GM18517 (cell line): ENCODE results near the gene CCL2.
"Not testable (repeated sequence)": the region's sequence is repeated elsewhere in the genome, so short reads cannot be mapped to it uniquely, and the experiment has no call there.

ENCODE experiments used
- ATAC-seq: cut with Tn5 transposase; IDR thresholded peaks from one replicate; pipeline ENCODE4 v1.9.1; 2021; ENCODE audit warnings: mild to moderate bottlenecking, moderate library complexity; ENCODE audit not compliant: unreplicated experiment

The CCL2 gene

GRCh38 chr17:34254651-34255380 lies at the start of gene CCL2:
Gene CCL2, plus strand, starts transcription at chr17:34255285. Its CDS starts 65 bp downstream, at chr17:34255350.
- ATAC-seq: no peak

DNA sequence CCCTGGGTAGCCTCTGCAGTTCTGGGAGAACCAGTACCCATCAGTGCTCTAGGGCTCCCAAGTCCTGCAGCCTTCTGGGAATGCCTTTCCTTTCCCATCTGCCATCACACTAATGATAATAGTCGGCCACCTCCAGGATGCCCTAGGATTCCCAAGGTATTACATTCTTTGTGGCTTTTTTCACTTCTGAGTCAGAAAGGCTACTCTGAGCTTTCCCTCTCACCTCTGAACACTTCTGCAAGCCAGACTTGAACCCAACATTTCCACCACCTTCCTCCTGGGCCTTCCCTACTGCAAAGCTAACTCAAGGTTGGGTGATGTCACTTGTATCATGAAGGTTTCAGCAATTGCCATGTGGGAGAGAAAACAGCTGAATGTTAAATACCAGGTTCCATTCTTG lies 49.7 kb upstream of the CCL2 start:
- no peak for ATAC-seq

DNA sequence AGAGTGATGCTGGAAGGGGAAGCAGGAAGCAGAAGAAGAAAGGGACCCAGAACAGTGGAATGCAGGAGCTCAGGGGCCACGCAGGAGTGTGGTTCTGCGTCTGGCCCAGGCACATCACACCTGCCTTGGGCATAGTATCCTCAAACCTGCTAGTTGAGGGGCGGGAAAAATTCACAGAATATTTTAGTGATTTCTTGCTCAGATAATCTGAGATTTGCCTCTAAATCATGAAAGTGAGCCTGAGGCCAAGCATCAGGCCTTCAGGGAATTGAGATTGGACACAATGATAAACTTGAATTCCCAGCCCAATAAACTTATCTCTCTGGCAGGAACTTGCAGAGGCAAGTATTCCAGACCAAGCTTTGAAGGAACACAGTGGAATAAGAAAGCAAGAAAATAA lies 48.5 kb upstream of the CCL2 start:
- ATAC-seq: no peak

DNA sequence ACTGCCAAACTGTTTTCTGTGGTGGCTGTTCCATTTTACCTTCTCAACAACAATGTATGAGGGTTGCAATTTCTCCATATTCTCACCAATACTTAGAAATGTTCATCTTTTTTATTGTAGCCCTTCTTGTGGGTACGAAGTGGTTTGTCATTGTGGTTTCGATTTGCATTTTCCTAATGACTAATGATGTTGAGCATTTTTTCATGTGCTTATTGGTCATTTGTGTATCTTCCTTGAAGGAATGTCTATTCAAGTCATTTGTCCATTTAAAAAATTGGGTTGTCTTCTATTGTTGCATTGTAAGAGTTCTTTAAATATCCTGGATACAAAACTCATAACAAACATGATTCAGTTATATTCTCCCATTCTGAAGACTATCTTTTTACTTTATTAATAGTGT lies 47.5 kb upstream of the CCL2 start:
- no peak for ATAC-seq

DNA sequence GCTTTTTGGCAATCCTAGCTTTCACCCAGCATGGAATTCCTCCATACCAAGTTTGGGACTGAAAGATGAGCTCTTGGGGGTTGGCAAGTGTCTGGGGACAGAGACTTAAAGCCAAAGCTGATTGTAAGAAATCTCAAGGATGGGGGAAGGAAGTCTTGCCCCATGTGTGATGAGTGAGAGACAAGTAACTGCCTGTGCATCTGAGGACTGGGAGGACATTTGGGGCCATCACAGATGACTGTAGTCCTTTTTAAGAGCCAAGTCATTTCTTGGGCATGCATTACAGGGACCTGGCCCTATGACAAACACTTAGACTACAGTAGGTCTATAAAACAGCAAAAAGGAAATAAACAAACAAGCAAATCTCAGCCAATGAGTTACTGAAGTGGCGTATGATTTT lies 36.3 kb upstream of the CCL2 start:
- no peak for ATAC-seq

GRCh38 chr17:34219405-34219804 lies 35.7 kb upstream of the CCL2 start:
- no peak for ATAC-seq

GRCh38 chr17:34220045-34220751 lies 34.9 kb upstream of the CCL2 start:
- ATAC-seq: no peak

GRCh38 chr17:34220752-34221395 lies 34.2 kb upstream of the CCL2 start:
- ATAC-seq: no peak

DNA sequence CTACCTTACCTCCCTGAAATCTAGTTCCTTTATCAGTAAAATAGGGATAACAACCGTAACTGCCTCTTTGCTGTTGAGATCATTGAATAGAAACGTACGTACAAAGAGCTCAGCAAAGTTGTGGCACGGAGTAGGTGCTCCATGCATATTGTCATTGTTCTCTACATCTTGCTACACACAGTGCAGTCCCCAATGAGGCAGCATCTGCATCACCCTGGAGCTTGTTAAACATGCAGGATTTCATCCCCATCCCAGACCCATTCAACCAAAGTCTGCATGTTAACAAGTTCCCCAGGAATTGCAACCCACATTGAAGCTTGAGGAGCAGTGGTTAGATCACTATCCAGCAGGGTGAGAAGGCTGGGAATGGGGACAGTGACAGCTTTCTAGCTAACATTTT lies 33.7 kb upstream of the CCL2 start:
- ATAC-seq: no peak

DNA sequence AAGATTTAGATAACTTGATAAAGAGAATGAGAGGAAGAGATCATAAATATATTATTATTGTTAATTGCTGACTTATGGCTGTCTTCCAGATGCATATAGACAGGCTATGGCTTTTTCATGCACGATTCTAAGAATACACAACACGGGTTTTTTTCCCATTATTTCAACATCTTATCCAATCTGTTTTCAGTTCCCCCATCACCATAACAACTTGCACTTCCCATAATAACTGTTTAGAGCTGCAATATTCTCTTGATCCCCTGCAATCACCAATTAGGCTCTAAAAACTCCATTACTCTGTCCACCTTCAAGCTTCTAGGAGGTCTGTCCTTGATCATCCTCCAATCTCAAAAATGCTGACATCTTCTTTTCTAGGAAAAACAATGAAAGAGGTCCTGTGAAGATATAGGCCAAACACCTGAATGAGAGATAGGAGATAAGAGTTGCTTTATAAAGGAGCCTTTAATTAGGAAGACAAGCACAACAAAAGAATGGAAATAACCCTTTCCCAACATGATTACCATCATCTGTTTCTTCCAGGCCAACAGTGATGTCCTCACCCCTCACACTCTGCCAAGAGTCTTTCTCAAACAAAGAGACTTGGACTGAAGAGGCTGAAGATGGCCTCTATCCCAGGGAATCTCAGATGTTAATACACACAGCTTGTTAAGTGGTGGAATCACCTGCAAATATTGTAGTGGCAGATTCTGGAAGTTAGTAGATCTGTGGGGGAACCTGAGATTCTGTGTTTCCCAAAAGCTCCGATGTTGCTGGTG lies 32.2 kb upstream of the CCL2 start:
- no peak for ATAC-seq

DNA sequence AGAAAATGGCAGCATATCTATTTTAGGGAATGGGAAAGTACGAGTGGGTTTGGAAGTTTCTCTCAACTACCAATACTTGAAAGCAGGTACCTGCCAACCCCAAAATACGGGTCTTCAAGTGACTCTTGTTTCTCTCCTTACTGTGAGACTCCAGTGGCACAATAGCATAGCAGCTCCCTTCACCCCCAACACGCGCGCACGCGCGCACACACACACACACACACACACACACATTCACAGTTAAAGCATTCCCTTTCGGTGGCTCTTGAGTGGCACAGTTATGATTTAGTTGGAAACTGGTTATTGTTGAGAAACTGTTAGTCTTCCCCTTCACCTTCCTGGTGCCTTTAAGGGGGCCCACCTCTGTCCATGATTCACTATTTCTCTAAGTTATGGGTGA lies 30.0 kb upstream of the CCL2 start:
- no peak for ATAC-seq

DNA sequence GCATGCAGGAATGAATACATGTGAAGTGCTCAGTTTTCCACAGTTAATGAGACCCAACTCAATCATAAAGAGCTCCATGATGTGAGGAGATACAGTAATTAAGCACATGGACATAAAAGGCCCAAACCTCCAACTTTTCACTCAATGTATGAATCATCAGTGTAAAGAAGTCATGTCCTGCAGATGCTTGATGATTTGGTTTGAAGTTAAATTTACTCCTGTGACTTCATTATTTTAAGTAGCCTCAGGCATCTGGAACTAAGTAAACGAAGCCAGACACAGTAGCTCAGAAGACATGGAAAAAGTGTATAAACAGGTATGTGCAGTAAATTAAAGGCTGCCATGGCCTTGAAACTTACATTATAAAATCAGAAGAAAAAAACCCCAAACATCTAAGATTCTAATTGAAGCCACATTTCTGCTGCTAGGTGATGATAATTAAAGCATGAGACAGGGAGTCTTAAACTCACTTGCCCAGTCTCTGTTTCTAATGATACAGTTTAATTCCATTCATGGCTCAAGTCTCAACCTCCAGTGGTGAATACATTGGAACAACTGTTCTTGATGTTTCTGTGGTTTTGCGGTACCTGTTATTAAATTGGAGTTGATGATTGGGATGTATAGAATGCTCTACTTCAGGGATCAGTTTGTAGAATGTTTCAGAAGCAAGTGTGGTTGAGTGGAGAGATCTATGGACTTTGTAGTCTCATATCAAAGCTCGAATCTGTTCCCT lies 28.9 kb upstream of the CCL2 start:
- no peak for ATAC-seq

DNA sequence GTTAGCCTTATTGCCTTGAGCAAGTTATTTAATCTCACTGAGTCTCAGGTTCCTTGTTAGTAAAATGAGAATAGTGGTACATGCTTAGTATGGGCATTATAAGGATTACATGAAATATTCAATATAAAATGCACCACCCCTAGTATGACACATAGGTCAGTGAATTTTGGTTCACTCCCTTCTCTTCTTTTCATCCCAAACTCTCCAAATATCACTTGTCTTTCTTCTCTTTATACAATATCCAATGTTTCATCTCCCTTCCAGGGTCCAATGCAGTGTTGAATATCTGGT lies 28.4 kb upstream of the CCL2 start:
- no peak for ATAC-seq

- ATAC-seq: not testable (repeated sequence)
These were observed 27.8 kb upstream of the CCL2 start for GRCh38 chr17:34227293-34227692.

DNA sequence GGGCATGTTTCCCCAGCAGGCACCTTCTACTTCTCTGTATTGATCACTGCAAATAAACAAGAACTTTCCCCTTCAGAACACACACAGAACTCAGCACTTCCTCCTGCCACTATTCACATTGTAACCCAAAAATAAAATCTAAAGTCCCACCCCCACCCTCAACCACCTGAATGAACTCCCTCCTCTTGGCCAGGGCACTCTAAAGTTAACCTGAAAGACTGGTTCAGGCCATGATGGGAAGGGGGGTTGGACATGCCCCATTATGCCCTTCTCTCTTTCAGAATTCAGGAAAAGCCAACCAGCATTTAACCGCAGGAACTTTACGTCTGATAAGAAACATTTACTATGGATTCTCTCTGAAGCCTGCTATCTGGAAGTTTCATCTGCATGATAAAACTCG lies 27.4 kb upstream of the CCL2 start:
- ATAC-seq: no peak

DNA sequence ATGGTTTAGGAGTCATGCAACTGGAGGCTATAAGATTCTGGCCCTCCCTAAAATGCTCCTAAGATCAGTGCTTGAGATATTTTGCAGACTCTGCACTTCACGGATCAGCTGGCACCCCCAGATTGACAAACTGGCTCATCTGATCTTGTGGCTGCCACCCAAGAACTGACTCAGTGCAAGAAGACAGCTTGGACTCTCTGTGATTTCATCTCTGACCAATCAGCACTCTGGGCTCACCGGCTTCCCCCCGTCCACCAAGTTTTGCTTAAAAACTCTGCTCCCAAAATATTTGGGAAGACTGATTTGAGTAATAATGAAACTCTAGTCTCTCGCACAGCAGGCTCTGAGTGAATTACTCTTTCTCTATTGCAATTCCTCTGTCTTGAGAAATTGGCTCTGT lies 26.3 kb upstream of the CCL2 start:
- ATAC-seq: no peak

- no peak for ATAC-seq
These were observed 24.7 kb upstream of the CCL2 start for GRCh38 chr17:34230342-34230741.

GRCh38 chr17:34234616-34235015 lies 20.5 kb upstream of the CCL2 start:
- no peak for ATAC-seq

- ATAC-seq: no peak
These were observed 19.6 kb upstream of the CCL2 start for GRCh38 chr17:34235389-34236028.

DNA sequence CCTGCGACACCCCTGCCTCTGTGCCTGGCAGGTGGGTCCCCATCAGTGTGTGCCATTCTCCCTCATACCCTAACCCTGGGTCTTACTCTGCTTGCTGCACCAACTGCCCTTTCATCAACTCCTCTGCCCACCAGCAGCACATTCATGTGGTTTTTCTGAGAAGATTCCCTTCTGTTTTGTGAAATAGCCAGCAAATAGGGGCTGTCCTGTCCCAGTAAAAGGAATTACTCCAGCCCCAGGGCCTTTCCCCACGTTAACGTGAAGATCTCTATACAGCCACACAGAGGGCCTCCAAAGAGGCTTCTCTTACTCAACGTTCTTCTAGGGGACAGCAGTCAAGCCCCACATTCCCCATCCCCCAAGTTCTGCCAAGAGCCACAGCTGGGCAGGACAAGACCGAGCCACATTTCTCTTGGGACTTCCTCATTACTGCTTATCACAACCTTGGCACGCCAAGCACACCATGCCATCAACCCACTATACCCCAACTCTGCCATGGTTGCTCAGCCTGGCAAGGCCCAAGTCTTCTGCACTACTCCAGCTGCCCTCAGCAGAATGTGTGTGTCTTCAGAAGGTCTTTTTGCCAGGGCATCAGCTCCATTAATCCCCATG lies 18.7 kb upstream of the CCL2 start:
- no peak for ATAC-seq
